GM21367 (cell line): ENCODE data around the gene KLF9.
A peak's percentile ranks its signal among the peaks of the same experiment; 100 is the strongest.
"Not testable (repeated sequence)": the region's sequence is repeated elsewhere in the genome, so short reads cannot be mapped to it uniquely, and the experiment has no call there.

Source experiments
- ATAC-seq: cut with Tn5 transposase; IDR thresholded peaks from one replicate; pipeline ENCODE4 v1.9.1; 2021; ENCODE audit not compliant: unreplicated experiment

KLF9 gene

DNA sequence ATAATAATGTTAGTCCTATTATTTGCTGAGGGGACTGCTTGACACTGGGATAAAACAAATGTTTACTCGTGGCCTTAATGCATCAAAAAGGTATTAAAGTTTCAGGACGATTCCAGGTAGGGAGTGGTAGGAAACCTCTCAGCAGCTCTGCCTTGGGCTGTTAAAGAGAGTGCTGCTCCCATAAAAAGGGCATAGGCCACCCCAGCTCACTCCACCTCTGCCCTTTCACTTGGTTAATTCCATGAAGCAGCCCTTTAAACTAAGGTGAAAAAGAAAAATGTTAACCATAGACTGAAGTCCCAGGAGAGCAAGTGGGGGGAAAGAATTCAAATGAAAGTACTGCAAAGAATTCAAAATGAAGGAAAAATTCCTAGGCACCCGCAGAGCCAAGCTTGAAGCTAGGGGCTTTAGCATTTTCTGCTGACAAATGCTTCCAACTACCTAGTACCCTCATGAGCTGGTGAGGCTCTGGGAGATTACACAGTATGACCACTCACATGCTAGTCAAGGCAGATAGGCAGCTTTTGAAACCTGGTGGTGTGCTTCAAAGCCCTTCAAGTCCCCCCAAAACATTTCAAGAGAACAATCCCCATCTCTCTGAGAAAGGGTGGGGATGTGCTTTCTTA is 8.5 kb downstream of the KLF9 start:
- peak; percentile 6 for ATAC-seq

GRCh38 chr9:70404261-70404660 is 10.2 kb downstream of the KLF9 start:
- no peak for ATAC-seq

GRCh38 chr9:70403618-70404025 is 10.8 kb downstream of the KLF9 start:
- ATAC-seq = no peak

DNA sequence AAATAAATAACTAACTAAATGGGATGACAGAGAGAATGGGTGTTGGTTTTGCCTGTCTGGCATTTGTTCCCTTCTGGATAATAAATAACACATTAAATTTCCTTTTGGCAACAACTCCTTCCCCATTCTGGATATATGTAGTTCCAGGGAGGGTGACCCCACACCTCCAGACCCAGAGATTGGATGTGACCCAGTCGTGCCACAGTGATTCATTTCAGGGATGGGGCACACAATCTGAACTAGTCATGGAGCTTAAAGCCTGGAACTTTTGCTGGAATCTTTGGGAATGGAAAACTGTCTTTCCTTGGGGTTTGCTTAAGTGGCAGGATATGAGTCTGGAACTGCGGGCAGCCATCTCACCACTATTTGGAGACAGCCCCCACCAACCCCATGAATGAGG is 11.3 kb downstream of the KLF9 start:
- no peak for ATAC-seq

GRCh38 chr9:70402213-70402612 is 12.2 kb downstream of the KLF9 start:
- ATAC-seq = no peak

- ATAC-seq = not testable (repeated sequence)
These were observed 13.2 kb downstream of the KLF9 start for GRCh38 chr9:70401241-70401640.

GRCh38 chr9:70400107-70400892 is 14.2 kb downstream of the KLF9 start:
- ATAC-seq = no peak

- no peak for ATAC-seq
These were observed 15.3 kb downstream of the KLF9 start for GRCh38 chr9:70399141-70399540.

GRCh38 chr9:70398145-70398556 is 16.3 kb downstream of the KLF9 start:
- peak; percentile 99 for ATAC-seq

- no peak for ATAC-seq
These were observed 18.8 kb downstream of the KLF9 start for GRCh38 chr9:70395652-70396051.

- no peak for ATAC-seq
These were observed 21.6 kb downstream of the KLF9 start for GRCh38 chr9:70392850-70393249.

DNA sequence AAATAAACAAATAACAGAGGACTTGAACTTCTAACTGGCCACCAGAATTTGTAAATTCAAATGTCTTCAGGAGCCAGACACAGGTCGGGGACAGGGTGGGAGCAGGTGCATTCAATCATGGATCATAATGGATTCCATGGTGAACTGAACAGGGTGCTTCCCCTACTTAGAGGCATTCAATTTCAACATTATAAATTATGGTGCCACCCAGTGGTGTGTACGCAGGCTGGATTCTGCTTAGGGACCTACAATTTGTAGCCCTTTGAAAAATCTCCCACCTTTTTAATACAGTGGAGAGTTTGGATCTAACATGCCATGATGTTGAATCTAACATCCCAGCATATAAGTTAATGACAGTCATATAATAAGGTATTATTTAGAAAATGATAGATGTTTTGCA is 22.3 kb downstream of the KLF9 start:
- no peak for ATAC-seq

DNA sequence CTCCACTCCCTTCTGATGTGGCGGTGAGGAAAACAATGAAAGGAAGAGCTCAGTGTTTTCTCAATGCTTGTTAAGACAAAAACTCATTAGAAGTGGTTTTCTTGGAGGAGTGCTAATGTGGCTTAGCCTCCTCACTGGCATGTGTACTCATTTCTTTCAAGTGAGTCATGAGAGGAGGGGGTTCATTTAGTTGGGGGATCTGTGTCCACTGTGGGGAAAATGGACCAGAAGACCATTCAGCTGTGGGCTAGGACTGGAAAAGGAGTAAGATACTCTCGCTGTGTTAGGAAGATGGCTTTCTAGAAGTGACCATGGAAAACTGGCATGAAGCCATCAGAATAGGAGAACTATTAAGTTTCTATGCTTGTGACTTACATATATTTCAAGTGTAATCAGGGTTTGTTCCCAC is 23.5 kb downstream of the KLF9 start:
- ATAC-seq = no peak

DNA sequence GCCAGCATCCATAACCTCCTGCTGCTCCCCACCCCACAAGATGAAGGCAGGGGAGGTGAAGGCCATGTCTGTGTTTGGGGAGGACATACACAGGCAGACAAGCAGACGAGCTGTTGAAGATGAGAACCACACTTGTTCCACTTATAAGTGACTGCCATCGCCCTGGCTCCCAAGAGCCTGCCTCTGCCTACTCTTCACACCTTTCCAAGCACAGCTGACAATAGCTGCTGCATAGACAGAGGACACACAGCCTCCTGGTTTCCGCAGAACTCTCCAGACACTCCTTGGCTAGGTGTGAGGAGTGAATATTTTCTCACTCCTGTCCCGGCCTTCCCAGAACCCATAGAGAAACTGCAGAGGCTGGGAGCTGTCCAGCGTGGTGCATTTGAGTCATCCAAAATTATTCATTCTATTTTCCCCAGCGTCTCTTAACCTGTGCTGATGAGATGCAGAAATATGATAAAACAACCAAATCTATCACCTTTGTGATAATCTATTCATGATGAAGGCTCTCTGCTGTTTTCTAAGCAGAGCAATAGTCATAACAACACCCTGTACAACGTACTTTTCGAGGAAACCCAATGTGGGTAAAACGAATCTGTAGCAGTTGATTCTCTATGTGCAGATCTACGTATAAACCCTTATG is 24.7 kb downstream of the KLF9 start:
- ATAC-seq = no peak

DNA sequence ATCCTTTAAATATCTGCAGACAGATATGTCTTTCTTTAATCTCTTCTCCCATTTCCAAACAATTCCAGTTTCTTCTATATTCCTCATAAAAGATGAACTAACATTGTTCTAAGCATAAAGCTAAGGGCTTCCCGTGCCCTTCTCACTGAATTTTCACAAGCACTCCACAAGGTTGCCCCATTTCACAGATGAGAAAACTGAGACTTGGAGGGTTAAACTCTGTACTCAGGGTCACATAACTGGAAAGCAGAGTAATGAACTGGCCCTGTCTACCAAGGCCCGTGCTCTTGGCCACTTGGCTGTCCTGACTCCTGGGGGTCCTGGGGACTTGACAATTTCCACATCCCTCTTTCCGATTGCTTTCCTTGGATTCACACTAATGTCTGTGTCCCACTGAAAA is 25.3 kb downstream of the KLF9 start:
- ATAC-seq = no peak

- no peak for ATAC-seq
These were observed 26.8 kb downstream of the KLF9 start for GRCh38 chr9:70387663-70388062.

- ATAC-seq = no peak
These were observed 29.0 kb downstream of the KLF9 start for GRCh38 chr9:70385426-70385825.

GRCh38 chr9:70382709-70383605 is 31.5 kb downstream of the KLF9 start:
- ATAC-seq = no peak

DNA sequence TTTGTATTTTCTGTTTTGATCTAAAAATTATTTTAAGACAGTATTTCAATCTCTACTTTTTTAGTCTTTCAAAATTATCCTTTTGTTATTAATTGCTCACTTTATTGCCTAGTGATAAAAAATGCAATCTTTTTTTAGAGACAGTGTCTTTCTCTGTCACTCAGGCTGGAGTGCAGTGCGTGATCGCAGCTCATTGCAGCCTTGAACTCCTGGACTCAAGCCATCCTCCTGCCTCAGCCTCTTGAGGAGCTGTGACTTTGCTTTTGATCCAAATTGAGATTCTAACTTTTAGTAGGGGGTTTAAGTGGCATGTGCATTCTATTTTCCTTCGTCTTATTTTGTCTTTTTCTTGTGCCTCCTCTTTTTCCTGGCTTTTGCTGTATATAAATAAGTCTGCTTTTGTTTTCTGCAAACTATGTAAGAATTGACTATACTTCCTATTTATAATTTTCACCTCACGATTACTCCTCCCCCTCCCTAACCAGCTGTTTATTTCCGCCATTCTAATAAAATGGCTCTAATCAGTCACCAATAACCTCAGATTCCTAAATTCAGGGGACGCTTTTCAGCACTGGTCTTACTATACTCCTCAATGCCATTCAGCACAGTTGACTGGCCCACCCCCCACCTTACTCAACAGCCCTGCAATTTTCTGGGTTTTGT is 32.3 kb downstream of the KLF9 start:
- no peak for ATAC-seq

DNA sequence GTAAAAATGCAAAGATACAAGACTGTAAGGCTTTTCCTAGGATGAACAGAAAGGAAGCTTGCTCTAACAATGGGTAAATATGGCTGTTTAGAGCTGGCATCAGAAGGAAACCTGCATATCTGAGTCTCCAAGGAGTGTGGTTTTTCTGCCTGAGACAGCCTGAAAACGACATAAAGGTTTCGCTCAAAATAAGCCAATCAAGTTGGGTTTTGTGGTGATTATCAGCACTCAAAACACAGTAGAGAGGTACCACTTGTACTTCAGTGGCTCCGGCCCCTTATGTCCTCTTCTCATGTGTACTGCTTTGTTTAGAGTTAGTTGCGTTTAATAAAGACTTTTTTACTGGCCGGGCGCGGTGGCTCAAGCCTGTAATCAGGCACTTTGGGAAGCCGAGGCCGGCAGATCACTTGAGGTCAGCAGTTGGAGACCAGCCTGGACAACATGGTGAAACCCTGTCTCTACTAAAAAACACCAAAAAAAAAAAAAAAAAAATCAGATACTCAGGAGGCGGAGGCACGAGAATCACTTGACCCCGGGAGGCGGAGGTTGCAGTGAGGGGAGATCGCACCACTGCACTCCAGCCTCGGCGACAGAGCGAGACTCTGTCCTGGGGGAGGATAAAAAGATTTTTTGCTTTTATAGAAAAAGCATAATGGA is 39.4 kb downstream of the KLF9 start:
- no peak for ATAC-seq
